Uterine smooth muscle cell (primary cell): ENCODE results near the gene CBY3. TPM values are rescaled to one million over a fixed set of nuclear protein-coding genes. Genes with fewer than 3 reads are reported as not detected.

Experiments
- total RNA-seq: library from RNA; depleted of rRNA; stranded (reverse); fragments of >200 nt; gene quantifications from 2 replicates; pipeline ENCODE4 v1.2.3, GENCODE V29; 2014

CBY3 gene
- total RNA-seq, result 0.50 TPM in 1 of 2 replicates, not detected in the other

GRCh38 chr5:179680780-179681401, at the start of gene CBY3:
Gene CBY3 (minus strand): TSS chr5:179681034. CDS start chr5:179680918, 116 bp downstream.

GRCh38 chr5:179698935-179699615, 18.2 kb upstream of the CBY3 start, which contains the start of gene CANX:
Gene CANX (plus strand): TSS chr5:179698967. CDS start chr5:179705682, 6,715 bp downstream.

Other genes with a start within 250 kb of the CBY3 start
- gene RUFY1, start 130.5 kb downstream of the CBY3 start, total RNA-seq, result 61.6 and 81.6 TPM in 2 replicates
- gene HNRNPH1, start 57.4 kb downstream of the CBY3 start, total RNA-seq, result 519 and 777 TPM in 2 replicates
- gene CANX, start 17.9 kb upstream of the CBY3 start, total RNA-seq, result 962 and 1,061 TPM in 2 replicates
- 6.2 TPM in 2 replicates for gene MAML1, start 51.8 kb upstream of the CBY3 start, total RNA-seq
- 0.33 and 0.50 TPM in 2 replicates for gene LTC4S, start 113.0 kb upstream of the CBY3 start, total RNA-seq
- gene MGAT4B, start 125.8 kb upstream of the CBY3 start, total RNA-seq, result 136 and 146 TPM in 2 replicates
- 922 and 1,425 TPM in 2 replicates for gene SQSTM1, start 139.9 kb upstream of the CBY3 start, total RNA-seq
- 13.7 and 15.9 TPM in 2 replicates for gene MRNIP, start 177.8 kb upstream of the CBY3 start, total RNA-seq
- 48.7 and 57.0 TPM in 2 replicates for gene TBC1D9B, start 226.9 kb upstream of the CBY3 start, total RNA-seq